GM19240 (cell line): ENCODE measurements around the gene C19orf53.

Experiments used
- DNase-seq: peaks from one replicate; pipeline ENCODE4 v3.0.0; 2011; ENCODE audit warnings: low spot score; ENCODE audit not compliant: insufficient read length

C19orf53 gene

DNA sequence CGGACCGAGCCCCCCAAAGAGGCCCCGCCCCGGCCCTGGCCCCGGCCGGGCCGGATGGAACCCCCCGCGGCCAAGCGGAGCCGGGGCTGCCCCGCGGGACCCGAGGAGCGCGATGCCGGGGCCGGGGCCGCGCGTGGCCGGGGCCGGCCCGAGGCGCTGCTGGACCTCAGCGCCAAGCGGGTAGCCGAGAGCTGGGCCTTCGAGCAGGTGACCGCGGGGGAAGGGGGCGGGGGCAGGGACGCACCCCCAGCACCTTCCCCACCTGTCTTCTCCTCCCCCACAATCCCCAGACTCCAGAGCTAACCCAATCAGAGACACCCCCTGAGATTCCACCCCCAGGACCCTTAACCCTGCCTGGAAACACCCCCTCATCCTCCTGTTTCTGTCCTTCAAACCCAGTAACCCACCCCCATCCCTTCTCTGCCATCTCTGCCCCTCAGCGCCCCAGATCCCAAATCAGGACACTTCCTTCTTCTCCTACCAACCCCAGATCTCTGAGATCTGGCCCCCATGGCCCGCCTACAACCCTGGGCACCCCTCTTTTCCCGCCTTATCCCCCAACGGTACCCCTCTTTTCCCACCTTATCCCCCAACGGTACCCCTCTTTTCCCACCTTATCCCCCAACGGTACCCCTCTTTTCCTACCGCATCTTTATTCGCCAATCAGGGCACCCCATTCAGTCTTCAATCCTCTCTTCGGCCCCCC is 21.5 kb downstream of the C19orf53 start:
- no peak for DNase-seq

DNA sequence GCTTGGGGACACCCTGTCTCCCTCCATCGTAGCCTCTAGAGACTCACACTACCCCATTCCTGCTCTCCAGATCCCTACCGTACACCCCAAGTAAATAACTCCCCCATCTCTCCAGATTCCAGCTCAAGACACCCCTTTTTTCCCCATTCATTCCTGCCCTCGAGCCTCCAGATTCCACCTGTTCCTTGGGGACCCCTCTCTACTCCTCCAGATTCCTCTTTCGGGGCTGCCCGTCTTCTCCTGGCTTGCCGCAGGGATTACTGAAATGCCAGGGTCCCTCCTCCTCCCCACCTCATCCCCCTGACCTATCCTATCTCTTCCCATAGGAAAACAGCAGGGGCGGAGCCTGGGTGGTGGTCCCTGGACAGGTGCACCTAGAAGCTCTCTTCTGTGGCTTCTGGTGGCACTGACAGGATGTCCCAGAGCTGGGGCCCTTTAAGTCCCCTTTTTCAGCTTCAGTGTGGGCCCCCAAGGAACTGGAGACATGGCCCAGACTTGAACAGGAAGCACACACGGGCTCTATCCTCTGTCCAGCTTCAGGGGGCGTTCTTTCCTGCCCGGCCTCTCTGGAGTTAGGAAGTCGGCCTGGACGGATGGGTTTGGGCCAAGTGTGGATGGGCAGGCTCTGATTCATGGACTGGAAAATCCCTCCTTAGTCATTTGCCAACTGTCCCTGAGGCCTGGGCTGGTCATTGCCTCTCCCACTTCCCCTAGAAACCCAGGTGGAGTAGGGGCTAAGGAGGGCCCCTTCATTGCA is 22.2 kb downstream of the C19orf53 start:
- DNase-seq, result no peak

DNA sequence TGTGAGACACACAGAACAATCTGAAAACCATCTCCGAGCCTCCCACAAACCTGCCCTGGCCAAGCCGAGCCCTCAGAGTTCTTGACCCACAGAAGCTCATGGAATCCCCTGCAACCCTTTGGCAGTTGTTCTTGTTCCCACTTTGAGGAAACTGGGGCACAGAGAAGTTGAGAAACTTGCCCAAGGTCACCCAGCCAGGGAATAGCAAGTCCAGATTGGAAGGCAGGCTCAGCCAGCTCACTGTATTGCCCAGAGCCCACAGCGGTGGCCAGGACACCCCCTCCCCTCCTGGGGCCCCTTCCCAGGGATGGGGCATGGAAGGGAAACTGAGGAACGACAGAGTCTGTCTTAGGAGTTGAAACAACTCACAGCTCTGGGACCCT is 22.8 kb downstream of the C19orf53 start:
- no peak for DNase-seq

DNA sequence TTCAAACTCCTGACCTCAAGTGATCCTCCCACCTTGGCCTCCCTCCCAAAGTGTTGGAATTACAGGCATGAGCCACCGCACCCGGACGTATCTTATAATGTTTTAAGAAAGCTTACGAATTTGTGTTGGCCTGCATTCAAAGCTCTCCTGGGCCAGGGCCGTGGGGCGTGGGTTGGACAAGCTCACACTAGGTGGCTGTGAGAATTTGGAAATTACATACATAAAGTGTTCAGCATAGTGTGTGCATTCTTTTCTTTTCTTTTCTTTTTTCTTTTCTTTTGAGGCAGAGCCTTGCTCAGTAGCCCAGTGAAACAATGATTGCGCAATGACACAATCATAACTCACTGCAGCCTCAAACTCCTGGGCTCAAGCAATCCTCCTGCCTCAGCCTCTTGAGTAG is 23.6 kb downstream of the C19orf53 start:
- no peak for DNase-seq

DNA sequence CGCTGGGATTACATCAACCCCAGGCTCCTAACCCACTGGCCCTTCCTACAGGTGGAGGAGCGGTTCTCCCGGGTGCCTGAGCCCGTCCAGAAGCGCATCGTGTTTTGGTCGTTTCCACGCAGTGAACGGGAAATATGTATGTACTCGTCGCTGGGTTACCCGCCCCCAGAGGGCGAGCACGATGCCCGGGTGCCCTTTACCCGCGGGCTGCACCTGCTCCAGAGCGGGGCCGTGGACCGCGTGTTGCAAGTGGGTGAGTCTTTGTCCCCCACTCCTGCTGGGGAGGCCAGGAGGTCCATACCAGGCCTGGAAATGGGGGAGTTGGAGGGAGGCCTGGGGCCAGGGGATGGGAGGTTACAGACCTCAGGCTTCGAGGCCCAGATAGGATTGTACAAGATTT is 25.4 kb downstream of the C19orf53 start:
- DNase-seq, result no peak

DNA sequence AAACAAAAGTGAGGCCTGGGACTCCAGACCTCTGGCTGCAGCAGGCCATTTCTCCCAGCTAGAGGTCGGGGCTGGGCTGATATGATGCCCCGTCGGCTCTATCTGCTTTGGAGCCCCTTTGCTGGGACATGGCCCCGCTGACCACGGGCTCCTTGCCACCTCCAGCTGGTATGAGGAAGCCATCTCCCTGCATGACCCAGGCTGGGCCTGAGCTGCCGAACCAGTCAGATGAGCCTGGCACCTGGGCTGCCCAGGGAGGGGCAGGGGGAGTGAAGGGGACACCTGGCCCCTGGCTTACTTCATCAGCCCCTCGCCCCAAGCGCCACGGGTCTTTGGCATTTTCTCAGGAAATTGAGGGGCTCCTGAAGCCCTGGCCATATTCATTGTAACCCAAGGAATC is 28.8 kb downstream of the C19orf53 start:
- DNase-seq, result no peak

DNA sequence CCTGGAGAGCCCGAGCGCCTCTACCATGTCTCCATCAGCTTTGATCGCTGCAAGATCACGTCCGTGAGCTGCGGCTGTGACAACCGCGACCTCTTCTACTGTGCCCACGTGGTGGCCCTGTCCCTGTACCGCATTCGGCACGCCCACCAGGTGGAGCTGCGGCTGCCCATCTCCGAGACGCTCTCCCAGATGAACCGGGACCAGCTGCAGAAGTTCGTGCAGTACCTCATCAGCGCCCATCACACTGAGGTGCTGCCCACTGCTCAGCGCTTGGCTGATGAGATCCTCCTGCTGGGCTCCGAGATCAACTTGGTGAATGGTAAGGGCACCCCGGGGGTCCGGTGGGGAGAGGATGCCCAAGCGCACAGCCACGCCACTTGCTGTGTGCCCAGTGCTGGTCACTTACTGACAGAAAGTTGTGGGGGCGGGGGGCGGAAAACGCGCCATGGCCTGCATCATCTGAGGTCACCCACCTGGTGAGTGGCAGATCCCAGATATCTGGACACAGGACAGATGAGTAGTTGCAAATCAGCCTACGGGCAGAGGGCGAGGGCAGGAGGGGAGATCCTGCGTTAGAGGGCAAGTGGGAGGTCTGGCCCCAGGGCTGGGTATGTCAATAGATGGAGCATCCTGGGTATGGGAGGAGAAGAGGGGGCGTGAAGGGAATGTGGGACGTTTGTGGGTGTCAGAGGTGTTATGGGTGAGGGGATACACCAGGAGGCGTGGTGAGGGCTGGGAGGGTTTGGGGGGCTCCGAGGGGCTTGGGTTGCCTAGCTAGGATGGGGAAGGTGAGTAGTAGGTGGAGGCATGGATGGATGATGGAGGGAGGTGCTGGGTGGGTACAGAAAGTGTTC is 30.8 kb downstream of the C19orf53 start:
- no peak for DNase-seq

DNA sequence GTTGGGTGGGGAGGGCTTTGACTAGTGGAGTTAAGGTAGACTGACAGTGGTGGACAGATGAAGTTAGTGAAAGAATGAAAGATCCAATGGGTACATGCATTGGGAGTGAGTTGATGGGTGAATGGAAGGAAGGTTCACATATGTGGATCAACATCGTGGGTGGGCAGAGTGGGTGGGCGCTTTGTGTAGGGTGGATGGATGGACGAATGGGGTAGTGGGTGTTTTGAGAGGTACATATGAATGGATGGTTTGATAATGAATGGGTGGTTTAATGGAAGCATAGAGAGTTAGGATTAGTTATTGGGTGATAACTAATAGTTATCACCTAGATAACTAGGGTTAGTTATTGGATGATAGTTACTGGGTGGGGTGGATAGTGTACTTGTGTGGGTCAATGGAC is 32.5 kb downstream of the C19orf53 start:
- no peak for DNase-seq

DNA sequence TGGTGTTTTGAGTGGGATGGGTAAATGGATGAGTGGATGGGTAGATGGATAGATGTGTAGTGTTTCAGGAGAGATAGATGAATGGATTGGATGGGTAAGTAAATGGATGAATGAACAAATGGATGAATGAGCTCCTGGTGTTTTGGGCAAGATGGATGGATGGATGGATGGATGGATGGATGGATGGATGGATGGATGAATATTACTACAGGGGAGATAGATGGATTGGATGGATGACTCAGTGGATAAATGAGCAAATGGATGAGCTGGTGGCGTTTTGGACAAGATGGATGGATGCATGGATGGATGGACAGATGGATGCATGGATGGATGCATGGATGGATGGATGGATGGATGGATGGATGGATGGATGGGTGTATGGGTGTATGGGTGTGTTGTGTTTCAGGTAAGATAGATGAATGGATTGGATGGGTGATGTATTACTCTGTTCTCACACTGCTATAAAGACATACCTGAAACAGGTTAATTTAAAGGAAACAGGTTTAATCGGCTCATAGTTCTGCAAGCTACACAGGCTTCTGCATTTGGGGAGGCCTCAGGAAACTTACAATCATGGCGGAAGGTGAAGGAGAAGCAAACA is 33.3 kb downstream of the C19orf53 start:
- DNase-seq, result no peak

DNA sequence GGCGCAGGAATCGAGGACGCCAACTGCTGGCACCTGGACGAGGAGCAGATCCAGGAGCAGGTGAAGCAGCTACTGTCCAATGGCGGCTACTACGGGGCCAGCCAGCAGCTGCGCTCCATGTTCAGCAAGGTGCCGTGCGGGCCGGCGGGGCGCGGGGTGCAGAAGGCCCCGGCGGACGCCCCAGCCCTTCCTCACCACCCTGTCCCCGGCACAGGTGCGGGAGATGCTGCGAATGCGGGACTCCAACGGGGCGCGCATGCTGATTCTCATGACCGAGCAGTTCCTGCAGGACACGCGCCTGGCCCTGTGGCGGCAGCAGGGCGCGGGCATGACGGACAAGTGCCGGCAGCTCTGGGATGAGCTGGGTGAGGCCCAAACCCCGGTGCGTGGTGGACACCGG is 34.6 kb downstream of the C19orf53 start:
- DNase-seq, result no peak

DNA sequence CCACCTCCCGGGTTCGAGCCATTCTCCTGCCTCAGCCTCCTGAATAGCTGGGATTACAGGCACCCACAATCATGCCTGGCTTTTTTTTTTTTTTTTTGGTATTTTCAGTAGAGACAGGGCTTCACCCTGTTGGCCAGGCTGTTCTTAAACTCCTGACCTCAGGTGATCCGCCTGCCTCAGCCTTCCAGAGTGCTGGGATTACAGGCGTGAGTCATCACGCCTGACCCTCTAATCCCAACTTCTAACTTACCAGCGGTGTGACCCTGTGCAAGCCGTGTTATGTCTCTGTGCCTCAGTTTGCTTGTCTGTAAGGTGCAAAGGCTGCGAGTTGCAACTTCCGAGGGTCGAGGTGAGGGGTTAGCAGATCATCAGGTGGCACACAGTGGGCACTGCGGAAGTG is 38.3 kb downstream of the C19orf53 start:
- DNase-seq, result no peak

DNA sequence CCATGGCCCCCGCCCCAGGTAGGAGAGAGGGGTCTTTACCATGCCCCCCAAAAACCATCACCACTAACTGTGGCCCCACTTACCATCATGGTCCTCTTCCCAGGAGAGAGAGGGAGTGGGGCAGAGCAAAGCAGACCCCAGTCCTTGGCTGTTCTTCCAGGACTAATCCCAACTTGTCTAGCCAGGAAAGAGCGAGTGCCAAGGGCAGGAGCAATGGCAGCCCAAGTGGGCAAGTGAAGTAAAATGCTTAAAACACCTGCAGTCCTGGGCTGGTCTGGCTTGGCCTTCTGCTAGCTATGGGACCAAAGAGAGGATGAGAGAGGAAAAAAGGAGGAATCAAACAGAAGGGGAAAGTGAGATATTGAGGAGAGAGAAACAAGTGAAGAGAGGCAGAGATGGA is 38.9 kb downstream of the C19orf53 start:
- no peak for DNase-seq

DNA sequence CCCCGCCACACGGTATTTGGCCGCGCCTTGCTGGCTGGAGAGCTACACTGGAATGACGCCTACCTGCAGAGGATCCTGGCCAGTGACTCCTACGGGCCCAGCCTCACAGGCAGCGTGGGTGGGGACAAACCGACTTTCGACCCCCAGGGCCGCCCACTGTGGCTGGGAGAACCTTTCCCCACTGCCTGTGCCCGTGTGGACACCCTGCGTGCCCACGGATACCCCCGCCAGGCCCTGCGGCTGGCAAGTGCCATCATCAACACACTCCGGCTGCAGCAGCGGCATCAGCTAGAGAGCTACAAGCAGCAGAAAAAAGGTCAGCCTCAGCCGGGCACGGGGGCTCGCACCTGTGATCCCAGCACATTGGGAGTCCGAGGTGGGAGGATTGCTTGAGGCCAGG is 40.3 kb downstream of the C19orf53 start:
- no peak for DNase-seq

DNA sequence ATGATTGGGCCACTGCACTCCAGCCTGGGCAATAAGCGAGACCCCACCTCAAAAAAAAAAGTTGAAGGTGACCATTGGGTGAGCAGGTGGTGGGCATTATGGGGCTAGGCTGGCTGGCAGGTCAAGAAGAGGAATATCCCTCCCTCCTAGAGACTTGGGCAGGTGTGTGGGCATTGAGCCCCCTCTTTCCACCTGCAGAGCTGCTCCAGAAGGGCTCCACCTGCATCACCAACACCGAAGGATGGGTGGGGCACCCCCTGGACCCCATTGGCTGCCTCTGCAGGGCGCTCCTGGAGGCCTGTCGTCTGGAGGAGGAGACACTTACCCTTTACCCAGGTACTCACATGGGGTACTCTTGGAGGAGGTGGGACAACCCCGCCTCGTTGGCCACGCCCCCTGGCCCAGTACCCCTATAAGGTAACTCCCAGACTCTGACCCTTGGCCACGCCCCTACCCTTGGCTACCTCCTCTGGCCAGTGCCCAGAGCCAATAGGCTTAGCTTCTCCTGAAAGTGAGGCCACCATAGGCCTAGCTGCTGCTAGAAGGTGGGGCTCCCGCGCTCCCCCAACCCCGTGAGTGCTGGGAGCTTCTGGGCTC is 42.9 kb downstream of the C19orf53 start:
- no peak for DNase-seq

DNA sequence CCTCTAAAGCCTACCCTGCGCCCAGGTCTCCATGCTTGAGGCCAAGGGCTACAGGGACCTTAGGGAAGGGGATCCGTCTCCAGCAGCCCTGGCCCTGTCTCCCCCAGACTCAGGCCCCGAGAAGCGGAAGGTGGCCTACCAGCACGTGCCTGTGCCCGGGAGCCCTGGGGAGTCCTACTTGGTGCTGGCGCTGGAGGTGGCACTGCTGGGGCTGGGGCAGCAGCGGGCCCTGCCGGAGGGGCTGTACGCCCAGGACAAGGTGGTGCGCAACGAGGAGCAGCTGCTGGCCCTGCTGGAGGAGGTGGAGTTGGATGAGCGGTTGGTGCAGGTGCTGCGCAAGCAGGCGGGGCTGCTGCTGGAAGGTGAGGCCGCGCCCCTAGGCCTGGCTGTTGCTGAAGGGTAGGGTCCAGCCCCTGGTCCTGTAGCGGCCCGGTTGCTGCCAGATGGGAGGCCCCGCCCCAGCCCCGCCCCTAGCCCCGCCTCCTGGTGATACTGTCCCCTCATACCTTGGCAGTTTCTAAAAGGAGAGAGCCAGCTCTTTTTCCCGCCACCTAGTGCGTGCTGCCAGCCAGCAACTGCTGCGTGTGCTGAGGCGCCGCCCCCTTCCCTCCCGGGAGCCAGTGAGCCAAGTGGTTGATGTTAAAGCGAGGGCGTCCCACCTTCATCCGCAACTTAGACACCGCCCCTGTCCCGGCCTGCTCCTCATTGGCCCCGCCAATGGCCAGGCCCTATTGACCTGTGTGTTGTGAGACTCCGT is 43.5 kb downstream of the C19orf53 start:
- DNase-seq, result no peak

DNA sequence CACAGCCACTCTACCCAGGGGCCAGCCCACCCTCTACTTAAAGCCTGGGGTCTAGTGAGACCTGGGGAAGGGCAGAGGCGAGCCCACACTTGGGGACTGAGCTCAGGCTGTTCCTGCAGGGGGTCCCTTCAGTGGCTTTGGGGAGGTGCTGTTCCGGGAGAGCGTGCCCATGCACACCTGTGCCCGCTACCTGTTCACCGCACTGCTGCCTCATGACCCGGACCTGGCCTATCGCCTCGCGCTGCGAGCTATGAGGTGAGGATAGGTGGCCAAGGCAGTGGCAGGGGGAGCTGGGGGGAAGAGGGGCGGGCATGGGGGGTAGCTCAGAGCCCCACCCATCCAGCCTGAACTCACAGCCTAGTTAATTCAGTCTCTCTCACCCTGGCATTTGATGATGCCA is 45.0 kb downstream of the C19orf53 start:
- no peak for DNase-seq

DNA sequence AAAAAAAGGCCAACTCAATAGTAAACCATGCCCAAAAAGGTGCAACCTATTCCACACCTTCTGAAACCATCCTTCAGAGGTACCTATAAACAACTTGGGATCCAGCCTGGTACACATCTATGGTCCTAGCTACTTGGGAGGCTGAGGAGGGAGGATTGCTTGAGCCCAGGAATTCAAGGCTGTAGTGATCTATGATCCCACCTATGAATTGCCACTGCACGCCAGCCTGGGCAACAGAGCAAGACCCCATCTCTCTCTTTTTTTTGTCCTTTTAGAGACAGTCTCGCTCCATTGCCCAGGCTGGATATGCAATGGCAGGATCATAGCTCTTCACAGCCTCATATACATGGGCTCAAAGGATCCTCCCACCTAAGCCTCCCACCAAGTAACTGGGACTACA is 47.0 kb downstream of the C19orf53 start:
- no peak for DNase-seq

DNA sequence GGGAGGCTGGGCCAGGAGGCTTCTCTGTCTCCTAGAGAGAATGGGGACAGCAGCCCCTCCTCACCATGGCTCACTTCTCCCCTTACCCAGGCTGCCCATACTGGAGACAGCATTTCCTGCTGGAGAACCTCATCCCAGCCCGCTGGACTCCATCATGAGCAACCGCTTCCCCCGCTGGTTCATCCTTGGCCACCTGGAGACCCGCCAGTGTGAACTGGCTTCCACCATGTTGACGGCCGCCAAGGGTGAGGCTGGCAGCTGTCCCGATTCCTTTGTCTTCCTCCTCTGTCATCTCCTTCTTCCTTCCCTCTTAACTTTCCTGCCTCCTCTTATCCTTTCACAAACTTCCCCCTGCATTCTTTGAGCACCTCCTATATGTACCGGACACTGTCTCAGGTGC is 49.0 kb downstream of the C19orf53 start:
- no peak for DNase-seq

DNA sequence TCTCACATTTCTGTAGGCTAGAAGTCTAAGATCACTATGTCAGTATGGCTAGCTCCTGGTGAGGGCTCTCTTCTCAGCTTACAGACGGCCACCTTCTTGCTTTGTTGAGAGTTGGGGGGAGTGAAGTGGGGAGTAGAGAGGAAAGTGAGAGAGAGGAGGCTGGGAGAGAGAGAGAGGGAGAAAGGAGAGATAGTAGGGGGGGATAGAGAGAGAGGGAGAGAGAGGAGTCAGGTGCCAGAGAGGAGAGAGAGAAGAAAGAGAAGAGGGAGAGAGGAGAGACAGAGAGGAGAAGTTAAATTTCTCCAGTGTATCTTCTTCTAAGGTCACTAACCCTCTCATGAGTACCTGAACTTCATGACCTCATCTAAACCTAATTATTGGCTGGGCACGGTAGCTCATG is 49.6 kb downstream of the C19orf53 start:
- no peak for DNase-seq

DNA sequence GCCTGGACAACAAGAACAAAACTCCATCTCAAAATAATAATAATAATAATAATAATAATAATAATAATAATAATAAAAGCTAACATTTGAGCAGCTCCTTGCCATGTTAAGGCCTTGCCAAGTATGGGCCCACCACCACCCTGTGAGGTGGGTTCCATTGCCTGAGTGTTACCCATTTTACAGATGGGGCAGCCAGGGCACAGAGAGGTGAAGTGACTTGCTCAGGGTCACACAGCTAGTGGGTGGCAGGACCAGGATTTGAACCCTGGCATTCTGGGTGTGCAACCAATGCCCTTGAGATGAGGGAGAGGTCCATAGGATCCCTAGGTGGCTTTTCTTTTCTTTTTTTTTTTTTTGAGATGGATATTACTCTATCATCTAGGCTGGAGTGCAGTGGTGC is 50.4 kb downstream of the C19orf53 start:
- no peak for DNase-seq
